Measurements from ENCODE around the gene PTER. TPM values are rescaled to one million over a fixed set of nuclear protein-coding genes. Genes with fewer than 3 reads are reported as not detected.
A peak's percentile ranks its signal among the peaks of the same experiment; 100 is the strongest.

The PTER gene
- total RNA-seq, 1 donor: 20.5 TPM

DNA sequence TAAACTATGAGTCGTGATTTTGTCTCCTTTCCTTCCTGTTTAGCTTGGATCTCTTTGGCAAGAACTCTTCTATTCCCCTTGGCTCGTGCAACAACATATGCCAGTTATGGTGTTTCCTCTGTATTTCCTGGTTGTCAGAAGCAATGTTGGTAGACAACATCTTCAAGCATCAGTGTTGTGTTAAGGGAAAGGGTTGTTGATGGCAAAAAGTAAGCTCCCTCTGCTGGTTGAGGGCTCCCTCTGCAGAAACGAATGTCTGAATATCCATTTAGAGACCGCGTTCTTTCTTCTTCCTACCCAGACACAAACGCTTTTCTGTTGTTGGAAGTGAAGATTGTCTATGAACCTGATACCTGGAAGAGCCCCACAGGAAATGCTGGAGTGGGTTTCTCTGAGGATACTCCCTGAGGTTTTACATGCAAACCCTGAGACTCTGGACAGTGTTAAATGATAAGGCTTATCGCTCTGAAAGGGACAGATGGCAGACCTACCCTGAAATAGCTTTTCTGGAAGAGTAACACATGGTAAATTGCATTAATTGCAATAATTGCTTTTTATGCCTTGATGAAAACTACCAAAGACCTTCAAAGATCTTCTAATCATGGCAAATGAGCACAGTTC, 108.4 kb downstream of the PTER start:
- TF ChIP-seq, protein P1, sequence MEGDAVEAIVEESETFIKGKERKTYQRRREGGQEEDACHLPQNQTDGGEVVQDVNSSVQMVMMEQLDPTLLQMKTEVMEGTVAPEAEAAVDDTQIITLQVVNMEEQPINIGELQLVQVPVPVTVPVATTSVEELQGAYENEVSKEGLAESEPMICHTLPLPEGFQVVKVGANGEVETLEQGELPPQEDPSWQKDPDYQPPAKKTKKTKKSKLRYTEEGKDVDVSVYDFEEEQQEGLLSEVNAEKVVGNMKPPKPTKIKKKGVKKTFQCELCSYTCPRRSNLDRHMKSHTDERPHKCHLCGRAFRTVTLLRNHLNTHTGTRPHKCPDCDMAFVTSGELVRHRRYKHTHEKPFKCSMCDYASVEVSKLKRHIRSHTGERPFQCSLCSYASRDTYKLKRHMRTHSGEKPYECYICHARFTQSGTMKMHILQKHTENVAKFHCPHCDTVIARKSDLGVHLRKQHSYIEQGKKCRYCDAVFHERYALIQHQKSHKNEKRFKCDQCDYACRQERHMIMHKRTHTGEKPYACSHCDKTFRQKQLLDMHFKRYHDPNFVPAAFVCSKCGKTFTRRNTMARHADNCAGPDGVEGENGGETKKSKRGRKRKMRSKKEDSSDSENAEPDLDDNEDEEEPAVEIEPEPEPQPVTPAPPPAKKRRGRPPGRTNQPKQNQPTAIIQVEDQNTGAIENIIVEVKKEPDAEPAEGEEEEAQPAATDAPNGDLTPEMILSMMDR (IDR thresholded peaks at IDR 0.05; ENCODE audit: insufficient read depth, low read length): peak; percentile 84
- DNase-seq (ENCODE audit: low read depth): peak; percentile 56

DNA sequence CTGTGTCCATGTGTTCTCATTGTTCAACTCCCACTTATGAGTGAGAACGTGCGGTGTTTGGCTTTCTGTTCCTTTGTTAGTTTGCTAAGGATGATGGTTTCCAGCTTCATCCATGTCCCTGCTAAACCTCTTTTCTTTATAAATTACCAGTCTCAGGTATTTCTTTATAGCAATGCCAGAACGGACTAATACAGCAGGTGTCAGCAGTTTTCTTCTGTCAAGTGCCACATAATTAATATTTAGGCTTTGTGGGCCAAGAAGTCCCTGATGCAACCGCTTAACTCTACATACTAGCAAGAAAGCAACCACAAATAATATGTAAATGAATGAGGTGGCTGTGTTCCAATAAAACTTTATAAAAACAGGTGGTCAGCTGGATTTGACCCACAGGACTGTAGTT, 111.2 kb downstream of the PTER start:
- TF ChIP-seq, protein P1 (IDR thresholded peaks at IDR 0.05; ENCODE audit: insufficient read depth, low read length): no peak
- H3K4me3 ChIP-seq (ENCODE audit: low read depth, low read length): no peak overlapping the region
- DNase-seq (ENCODE audit: low read depth): no peak

More for the DNA sequence above, 108.4 kb downstream of the PTER start:
- no peak overlapping the region for H3K4me3 ChIP-seq (ENCODE audit: low read depth, low read length)

DNA sequence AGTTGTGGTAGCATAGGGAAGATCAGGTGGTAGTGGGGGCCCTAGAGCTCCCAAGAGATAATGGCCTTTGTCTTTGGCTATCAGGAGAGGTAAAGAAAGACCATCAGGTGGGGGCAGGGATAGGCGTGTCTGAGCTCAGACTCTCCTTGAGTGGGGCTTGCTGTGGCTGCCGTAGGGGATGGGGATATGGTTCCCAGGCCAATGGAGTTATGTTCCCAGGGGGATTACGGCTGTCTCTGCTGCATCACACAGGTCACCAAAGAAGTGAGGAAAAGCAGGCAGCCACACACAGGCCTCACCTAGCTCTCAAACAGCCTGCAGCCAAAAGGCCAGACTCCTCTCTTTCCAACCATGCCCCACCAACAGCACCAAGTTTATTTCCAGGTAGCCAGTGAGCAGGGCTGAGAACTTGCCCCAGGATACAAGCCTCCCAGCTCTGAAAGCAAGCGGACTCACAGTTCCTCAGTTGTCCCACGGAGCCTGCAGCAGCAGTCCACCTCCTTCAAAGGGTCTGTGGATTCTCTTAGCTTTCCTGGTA, 122.5 kb downstream of the PTER start:
- no peak for DNase-seq (ENCODE audit: low read depth)
- no peak overlapping the region for H3K4me3 ChIP-seq (ENCODE audit: low read depth, low read length)
- TF ChIP-seq, protein P1 (IDR thresholded peaks at IDR 0.05; ENCODE audit: insufficient read depth, low read length): no peak

DNA sequence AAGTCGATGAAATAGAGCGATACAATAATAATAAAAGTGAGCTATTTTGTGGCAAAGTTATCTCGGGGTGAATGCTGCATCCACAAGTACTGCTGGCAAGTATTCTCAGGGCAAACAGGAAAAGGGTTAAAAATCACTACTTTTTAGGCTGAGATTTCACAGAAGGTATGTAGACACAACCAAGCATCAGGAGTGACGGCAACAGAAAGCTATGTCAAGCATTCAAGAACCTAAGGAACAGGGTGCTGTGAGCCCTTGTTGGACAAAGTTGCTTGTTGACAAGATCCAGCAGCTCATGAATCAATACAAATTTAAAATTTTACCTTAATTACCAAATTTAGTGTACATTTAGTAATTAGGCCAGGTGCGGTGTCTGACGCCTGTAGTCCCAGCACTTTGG, 126.1 kb downstream of the PTER start:
- no peak overlapping the region for H3K4me3 ChIP-seq (ENCODE audit: low read depth, low read length)
- no peak for DNase-seq (ENCODE audit: low read depth)
- TF ChIP-seq, protein P1 (IDR thresholded peaks at IDR 0.05; ENCODE audit: insufficient read depth, low read length): no peak

Small RNA genes within 50 kb of the gene (small RNA-seq; reads per million reads assigned to genes)
- 2.5 reads per million, percentile 76 among the genes with 10 or more reads in this experiment for gene RNU2-18P

Other genes starting within 250 kb of the PTER start
- gene C1QL3, start 84.9 kb downstream of the PTER start, total RNA-seq (ENCODE audit: low replicate concordance): 0.09 TPM in 1 of 2 replicates, not detected in the other

Data from fibroblast of the aortic adventitia (primary cell).